ENCODE data around the gene EED. TPM values are rescaled to one million over a fixed set of nuclear protein-coding genes. Genes with fewer than 3 reads are reported as not detected.

The EED gene, protein sequence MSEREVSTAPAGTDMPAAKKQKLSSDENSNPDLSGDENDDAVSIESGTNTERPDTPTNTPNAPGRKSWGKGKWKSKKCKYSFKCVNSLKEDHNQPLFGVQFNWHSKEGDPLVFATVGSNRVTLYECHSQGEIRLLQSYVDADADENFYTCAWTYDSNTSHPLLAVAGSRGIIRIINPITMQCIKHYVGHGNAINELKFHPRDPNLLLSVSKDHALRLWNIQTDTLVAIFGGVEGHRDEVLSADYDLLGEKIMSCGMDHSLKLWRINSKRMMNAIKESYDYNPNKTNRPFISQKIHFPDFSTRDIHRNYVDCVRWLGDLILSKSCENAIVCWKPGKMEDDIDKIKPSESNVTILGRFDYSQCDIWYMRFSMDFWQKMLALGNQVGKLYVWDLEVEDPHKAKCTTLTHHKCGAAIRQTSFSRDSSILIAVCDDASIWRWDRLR
- 16.5 and 18.5 TPM in 2 replicates for total RNA-seq
- long read RNA-seq, transcript EED-203 (13 exons, 1,696 nt) = minor isoform, 6 of 44 reads
- long read RNA-seq, transcript EED-201 (12 exons, 2,223 nt) = major isoform, 31 of 44 reads
- long read RNA-seq, partial matches to known transcripts = 0 of 44 reads
- long read RNA-seq, other reads (novel, unspliced or antisense) = 6 of 44 reads

DNA sequence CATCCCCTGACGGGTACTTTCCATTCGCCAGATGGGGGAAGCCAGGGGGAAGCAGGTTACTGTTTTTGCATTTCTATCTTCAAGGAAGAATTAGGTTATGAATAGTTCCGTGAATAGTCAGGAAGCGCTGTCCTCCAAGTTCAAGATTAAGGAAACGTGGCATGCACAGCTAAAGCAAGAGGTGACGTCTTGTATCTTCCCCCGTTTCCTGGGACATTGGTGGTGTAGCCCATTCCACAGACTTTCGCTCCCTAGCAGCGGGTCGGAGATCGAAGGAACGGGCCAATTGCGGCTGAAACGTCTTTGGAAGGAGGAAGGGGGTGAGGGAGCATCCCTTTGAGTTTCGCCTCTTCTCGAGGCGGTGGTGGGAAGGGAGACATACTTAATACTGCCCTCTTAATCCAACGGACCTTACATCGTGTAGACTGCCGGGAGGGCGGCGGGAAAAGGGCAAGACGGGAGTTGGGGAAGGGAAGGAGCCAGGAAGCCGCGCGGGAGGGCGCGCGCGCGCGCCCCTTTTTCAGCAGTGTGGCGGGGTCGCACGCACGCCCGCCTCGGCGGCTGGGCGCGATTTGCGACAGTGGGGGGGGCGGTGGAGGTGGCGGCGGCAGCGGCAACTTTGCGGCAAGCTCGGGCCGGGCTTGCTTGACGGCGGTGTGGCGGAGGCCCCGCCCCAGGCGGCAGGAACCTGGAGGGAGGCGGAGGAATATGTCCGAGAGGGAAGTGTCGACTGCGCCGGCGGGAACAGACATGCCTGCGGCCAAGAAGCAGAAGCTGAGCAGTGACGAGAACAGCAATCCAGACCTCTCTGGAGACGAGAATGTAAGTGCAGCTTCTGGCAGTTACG lies at the start of gene EED:
EED (plus strand) TSS at position 232 of the 847 bp plus-strand sequence; CDS start at position 709, 477 bp downstream.
- peaks cover 27% of the 10 kb centered on the region for H3K4me1 Mint-ChIP-seq (ENCODE audit: unreplicated experiment)
- no peak within 1 kb of the TSS for H3K4me3 Mint-ChIP-seq (ENCODE audit: unreplicated experiment)
- TF ChIP-seq, protein P1, sequence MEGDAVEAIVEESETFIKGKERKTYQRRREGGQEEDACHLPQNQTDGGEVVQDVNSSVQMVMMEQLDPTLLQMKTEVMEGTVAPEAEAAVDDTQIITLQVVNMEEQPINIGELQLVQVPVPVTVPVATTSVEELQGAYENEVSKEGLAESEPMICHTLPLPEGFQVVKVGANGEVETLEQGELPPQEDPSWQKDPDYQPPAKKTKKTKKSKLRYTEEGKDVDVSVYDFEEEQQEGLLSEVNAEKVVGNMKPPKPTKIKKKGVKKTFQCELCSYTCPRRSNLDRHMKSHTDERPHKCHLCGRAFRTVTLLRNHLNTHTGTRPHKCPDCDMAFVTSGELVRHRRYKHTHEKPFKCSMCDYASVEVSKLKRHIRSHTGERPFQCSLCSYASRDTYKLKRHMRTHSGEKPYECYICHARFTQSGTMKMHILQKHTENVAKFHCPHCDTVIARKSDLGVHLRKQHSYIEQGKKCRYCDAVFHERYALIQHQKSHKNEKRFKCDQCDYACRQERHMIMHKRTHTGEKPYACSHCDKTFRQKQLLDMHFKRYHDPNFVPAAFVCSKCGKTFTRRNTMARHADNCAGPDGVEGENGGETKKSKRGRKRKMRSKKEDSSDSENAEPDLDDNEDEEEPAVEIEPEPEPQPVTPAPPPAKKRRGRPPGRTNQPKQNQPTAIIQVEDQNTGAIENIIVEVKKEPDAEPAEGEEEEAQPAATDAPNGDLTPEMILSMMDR (IDR thresholded peaks at IDR 0.05) = no peak
- DNase-seq (ENCODE audit: extremely low spot score, unreplicated experiment) = peak; percentile 98
- no peaks in the 10 kb centered on the region for H3K36me3 Mint-ChIP-seq (ENCODE audit: unreplicated experiment)
- peaks cover 25% of the 10 kb centered on the region for H3K27me3 Mint-ChIP-seq (ENCODE audit: unreplicated experiment)
- no peaks in the 10 kb centered on the region for H3K9me3 Mint-ChIP-seq (ENCODE audit: unreplicated experiment)
- no peak within 1 kb of the TSS for H3K27ac Mint-ChIP-seq (ENCODE audit: unreplicated experiment)

DNA sequence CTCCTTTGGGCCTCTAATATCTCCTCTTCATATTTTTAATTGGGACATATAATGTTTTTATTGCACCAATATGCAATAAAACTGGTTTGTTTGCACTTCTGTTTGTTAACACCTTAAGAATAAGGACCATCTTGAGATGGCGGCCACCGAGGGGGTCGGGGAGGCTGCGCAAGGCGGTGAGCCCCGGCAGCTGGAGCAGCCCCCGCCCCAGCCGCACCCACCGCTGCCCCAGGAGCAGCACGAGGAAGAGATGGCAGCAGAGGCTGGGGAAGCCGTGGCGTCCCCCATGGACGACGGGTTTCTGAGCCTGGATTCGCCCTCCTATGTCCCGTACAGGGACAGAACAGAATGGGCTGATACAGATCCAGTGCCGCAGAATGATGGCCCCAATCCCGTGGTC lies 49.6 kb upstream of the EED start:
- H3K9me3 Mint-ChIP-seq (ENCODE audit: unreplicated experiment) = no peaks in the 10 kb centered on the region
- no peaks in the 10 kb centered on the region for H3K27me3 Mint-ChIP-seq (ENCODE audit: unreplicated experiment)
- no peak overlapping the region for H3K27ac Mint-ChIP-seq (ENCODE audit: unreplicated experiment)
- DNase-seq (ENCODE audit: extremely low spot score, unreplicated experiment) = no peak
- TF ChIP-seq, protein P1 (IDR thresholded peaks at IDR 0.05) = no peak
- peaks cover 20% of the 10 kb centered on the region for H3K4me1 Mint-ChIP-seq (ENCODE audit: unreplicated experiment)
- no peaks in the 10 kb centered on the region for H3K36me3 Mint-ChIP-seq (ENCODE audit: unreplicated experiment)
- H3K4me3 Mint-ChIP-seq (ENCODE audit: unreplicated experiment) = no peak overlapping the region

DNA sequence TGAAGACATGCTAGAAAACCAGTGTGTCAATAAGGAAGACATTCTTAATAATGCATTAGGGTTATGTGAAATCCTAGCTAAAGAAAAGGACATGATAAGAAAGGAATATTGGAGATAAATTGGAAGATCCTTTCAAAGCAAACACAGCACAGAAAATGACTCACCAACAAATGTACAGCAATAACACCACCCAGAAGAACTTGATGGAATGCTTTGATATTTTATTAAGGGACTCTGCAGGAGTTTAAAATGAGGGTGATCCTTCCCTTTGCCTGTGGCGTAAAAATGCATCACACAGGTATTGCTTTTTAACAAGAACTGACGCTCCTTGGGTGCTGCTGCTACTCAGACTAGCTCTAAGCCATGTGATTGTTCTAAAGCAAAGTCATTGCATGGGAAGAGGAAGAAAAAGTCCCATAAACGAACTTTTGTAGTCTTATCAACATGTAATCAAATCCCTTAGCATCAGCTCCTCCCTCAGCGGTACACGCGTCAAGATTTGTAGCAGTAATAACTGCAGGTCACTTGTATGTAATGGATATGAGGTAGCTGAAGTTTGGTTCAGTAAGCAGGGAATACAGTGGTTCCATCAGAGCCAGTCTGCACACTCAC lies 48.4 kb upstream of the EED start:
- no peaks in the 10 kb centered on the region for H3K27me3 Mint-ChIP-seq (ENCODE audit: unreplicated experiment)
- no peaks in the 10 kb centered on the region for H3K9me3 Mint-ChIP-seq (ENCODE audit: unreplicated experiment)
- H3K4me3 Mint-ChIP-seq (ENCODE audit: unreplicated experiment) = no peak overlapping the region
- H3K27ac Mint-ChIP-seq (ENCODE audit: unreplicated experiment) = no peak overlapping the region
- DNase-seq (ENCODE audit: extremely low spot score, unreplicated experiment) = no peak
- no peaks in the 10 kb centered on the region for H3K36me3 Mint-ChIP-seq (ENCODE audit: unreplicated experiment)
- peaks cover 20% of the 10 kb centered on the region for H3K4me1 Mint-ChIP-seq (ENCODE audit: unreplicated experiment)
- TF ChIP-seq, protein P1 (IDR thresholded peaks at IDR 0.05) = no peak

DNA sequence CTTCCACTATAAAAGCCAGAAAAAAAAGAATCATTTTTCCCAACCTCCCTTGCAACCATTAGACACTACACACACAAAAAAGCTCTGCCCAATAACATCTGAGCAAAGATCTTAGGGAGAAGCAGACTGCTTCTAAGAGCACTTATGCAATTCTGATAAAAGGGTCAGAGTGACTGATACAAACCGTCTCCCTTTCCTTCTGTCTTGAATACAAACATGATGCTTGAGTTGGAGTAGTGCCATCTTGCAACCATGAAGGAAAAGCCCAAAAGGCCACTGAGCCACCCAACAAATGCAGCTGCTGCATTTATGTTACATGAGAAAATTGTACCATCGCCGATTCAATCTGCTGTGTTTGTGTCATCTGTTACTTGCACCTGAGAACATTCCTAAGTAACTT lies 47.6 kb upstream of the EED start:
- TF ChIP-seq, protein P1 (IDR thresholded peaks at IDR 0.05) = no peak
- Mint-ChIP-seq H3K4me1 (ENCODE audit: unreplicated experiment) (peaks cover 20% of the 10 kb centered on the region), H3K36me3 (ENCODE audit: unreplicated experiment) (no peaks in the 10 kb centered on the region), H3K27me3 (ENCODE audit: unreplicated experiment) (no peaks in the 10 kb centered on the region), H3K27ac (ENCODE audit: unreplicated experiment) (no peak overlapping the region), H3K4me3 (ENCODE audit: unreplicated experiment) (no peak overlapping the region), H3K9me3 (ENCODE audit: unreplicated experiment) (no peaks in the 10 kb centered on the region)
- no peak for DNase-seq (ENCODE audit: extremely low spot score, unreplicated experiment)

Measured in osteocyte (in vitro differentiated cells).